GM12878 (cell line): Measurements from ENCODE around the gene FSTL4. TPM values are rescaled to one million over a fixed set of nuclear protein-coding genes. Genes with fewer than 3 reads are reported as not detected.

Source experiments
- ATAC-seq: fragments of 200-7000 bp; cut with Tn5 transposase; 3 replicates; pipeline ENCODE4 v1.9.1; 2020; ENCODE audit warnings: mild to moderate bottlenecking, moderate library complexity
- BruUV-seq: library from RNA; stranded (reverse); fragments of 400-500 nt; replicated peaks from 2 replicates; lab custom pipeline; 2021; lab: Mats Ljungman, UMichigan
- CTCF ChIA-PET: fragments of 300-600 bp; sonication (Branson Sonifier 250); formaldehyde crosslinking; extraction: SDS; loops from one replicate; lab custom pipeline; 2021; ENCODE audit warnings: inconsistent platforms; lab: Yijun Ruan, JAX
- POLR2A ChIA-PET: fragments of 350-600 bp; formaldehyde crosslinking; extraction: SDS; loops from one replicate; lab custom pipeline; 2021; ENCODE audit warnings: inconsistent platforms; lab: Charles Lee
- RAD21 ChIA-PET: fragments of 300-600 bp; sonication (Branson Sonifier 250); formaldehyde crosslinking; loops from one replicate; lab custom pipeline; 2023; ENCODE audit warnings: antibody characterized with exemption; ENCODE audit not compliant: unreplicated experiment; lab: Charles Lee
- SMC1A ChIA-PET: fragments of 300-600 bp; sonication (Branson Sonifier 250); formaldehyde crosslinking; loops from one replicate; lab custom pipeline; 2023; ENCODE audit not compliant: unreplicated experiment, uncharacterized antibody; lab: Charles Lee
- DNase-seq: peaks from one replicate; pipeline ENCODE4 v3.0.0-alpha.2; 2011; ENCODE audit warnings: low read depth, low spot score
- FAIRE-seq: peaks from 3 replicates; lab custom pipeline; 2011; peaks lifted over from hg19 to GRCh38; lab: Jason Lieb, UNC
- H2AFZ ChIP-seq: 2 replicates; pipeline ENCODE4 v1.6.0; 2011; ENCODE audit warnings: low read depth, low read length, control low read depth; ENCODE audit not compliant: control insufficient read depth
- H3K27ac ChIP-seq: 2 replicates; pipeline ENCODE4 v1.5.1; 2011; ENCODE audit warnings: control low read depth; ENCODE audit not compliant: control insufficient read depth, insufficient read depth
- H3K27me3 ChIP-seq, 2 experiments: replicated peaks in 1 of 2; 2 replicates each; pipeline versions ENCODE4 v1.6.0 to v1.6.1; 2011; ENCODE audit warnings: low read length in 1 of 2; ENCODE audit not compliant: control insufficient read depth in 2 of 2, insufficient read depth in 2 of 2
- H3K36me3 ChIP-seq, 2 experiments: 2 replicates each; pipeline ENCODE4 v1.5.1; 2011; ENCODE audit warnings: low read length in 1 of 2; ENCODE audit not compliant: control insufficient read depth in 2 of 2, insufficient read depth in 2 of 2
- H3K4me1 ChIP-seq: 2 replicates; pipeline ENCODE4 v1.6.1; 2011; ENCODE audit warnings: mild to moderate bottlenecking, low read length, moderate library complexity, mixed read lengths; ENCODE audit not compliant: control insufficient read depth, insufficient read depth
- H3K4me2 ChIP-seq: 2 replicates; pipeline ENCODE4 v1.6.0; 2011; ENCODE audit warnings: control low read depth; ENCODE audit not compliant: control insufficient read depth, insufficient read depth
- H3K4me3 ChIP-seq: fragments of 200-600 bp; sonication (generic); 2 replicates; pipeline ENCODE4 v1.5.1; 2016
- H3K79me2 ChIP-seq: 2 replicates; pipeline ENCODE4 v1.6.0; 2011; ENCODE audit warnings: low read length; ENCODE audit not compliant: control insufficient read depth, insufficient read depth
- H3K9ac ChIP-seq: 2 replicates; pipeline ENCODE4 v1.8.0; 2011; ENCODE audit warnings: low read length, control low read depth, mixed read lengths; ENCODE audit not compliant: control insufficient read depth, insufficient read depth
- H3K9me3 ChIP-seq: replicated peaks from 3 replicates; pipeline ENCODE4 v1.5.1; 2011; ENCODE audit warnings: mild to moderate bottlenecking, low read length; ENCODE audit not compliant: control insufficient read depth, insufficient read depth
- H4K20me1 ChIP-seq: 2 replicates; pipeline ENCODE4 v1.6.0; 2011; ENCODE audit not compliant: control insufficient read depth, insufficient read depth
- CBX3 ChIP-seq: fragments of 200-600 bp; sonication (generic); IDR thresholded peaks from 2 replicates; pipeline ENCODE4 v1.6.1; 2016; ENCODE audit warnings: low read depth, borderline replicate concordance
- DPF2 ChIP-seq: fragments of 450-650 bp; IDR thresholded peaks from 2 replicates; pipeline ENCODE4 v1.6.1; 2017; ENCODE audit warnings: mild to moderate bottlenecking
- E2F4 ChIP-seq: IDR thresholded peaks from 2 replicates; pipeline ENCODE4 v1.6.1; 2012; ENCODE audit warnings: low read depth, low read length, improper control_type of control experiment
- EP300 ChIP-seq, 2 experiments: fragments of 150-350 bp in 1 of 2; IDR thresholded peaks; 2 replicates each; pipeline ENCODE4 v1.6.1; 2011 to 2012; ENCODE audit warnings: low read depth in 2 of 2, low read length in 2 of 2, borderline replicate concordance in 1 of 2, improper control_type of control experiment in 1 of 2, inconsistent platforms in 1 of 2; ENCODE audit not compliant: control insufficient read depth in 1 of 2
- EZH2 ChIP-seq: IDR thresholded peaks from 2 replicates; pipeline ENCODE4 v1.6.1; 2012; ENCODE audit warnings: low read depth, mild to moderate bottlenecking, control low read depth, inconsistent platforms, low read length, borderline replicate concordance; ENCODE audit not compliant: control insufficient read depth
- GABPA ChIP-seq: IDR thresholded peaks from 2 replicates; pipeline ENCODE4 v1.6.1; 2014; ENCODE audit warnings: antibody characterized with exemption, low read depth, mild to moderate bottlenecking, inconsistent platforms
- MEF2A ChIP-seq: IDR thresholded peaks from 2 replicates; pipeline ENCODE4 v1.6.1; 2011; ENCODE audit warnings: low read depth, mild to moderate bottlenecking, low read length, moderate library complexity; ENCODE audit not compliant: insufficient read depth
- MLLT1 ChIP-seq: fragments of 450-650 bp; IDR thresholded peaks from 2 replicates; pipeline ENCODE4 v1.6.1; 2016; ENCODE audit warnings: mild to moderate bottlenecking
- NR2F1 ChIP-seq: fragments of 450-650 bp; conservative IDR thresholded peaks from 2 replicates; pipeline ENCODE4 v1.6.1; 2017; ENCODE audit warnings: mild to moderate bottlenecking
- NRF1 ChIP-seq: conservative IDR thresholded peaks from 2 replicates; pipeline ENCODE4 v1.6.1; 2011; ENCODE audit warnings: mild to moderate bottlenecking, low read depth, low read length, improper control_type of control experiment
- POLR2A ChIP-seq: IDR thresholded peaks from 2 replicates; pipeline ENCODE4 v1.6.1; 2011; ENCODE audit warnings: low read depth, mild to moderate bottlenecking, low read length
- RB1 ChIP-seq: fragments of 450-650 bp; formaldehyde crosslinking; IDR thresholded peaks from 2 replicates; pipeline ENCODE4 v1.6.1; 2017; ENCODE audit warnings: mild to moderate bottlenecking, borderline replicate concordance
- RBBP5 ChIP-seq: fragments of 200-600 bp; sonication (generic); conservative IDR thresholded peaks from 2 replicates; pipeline ENCODE4 v1.6.1; 2016
- RUNX3 ChIP-seq: IDR thresholded peaks from 2 replicates; pipeline ENCODE4 v1.6.1; 2012; ENCODE audit warnings: low read length, inconsistent platforms
- WGBS: methylation state at CpG from one replicate; pipeline ENCODE4 v1.1.6; 2016; ENCODE audit warnings: low lambda C conversion rate; ENCODE audit not compliant: insufficient replicate concordance, insufficient coverage; ENCODE audit errors: missing lambda C conversion rate; 5-methylcytosine and 5-hydroxymethylcytosine counted together
- in situ Hi-C: fragments of 300-500 bp; cut with MboI; formaldehyde crosslinking; loops from 9 replicates; pipeline ENCODE4 v1.14.3; 2018; ENCODE audit warnings: mixed read lengths
- intact Hi-C: fragments of 100-400 bp; cut with micrococcal nuclease; formaldehyde crosslinking; loops from one replicate; pipeline ENCODE4 v1.14.2; 2022; ENCODE audit not compliant: unreplicated experiment
- polyA plus RNA-seq, 11 experiments: library from polyadenylated mRNA; depleted of rRNA in 4 of 11; unstranded in 6 of 11; stranded (reverse) in 5 of 11; fragments of >200 nt; fragmentation: Nextera tagmentation in 4 of 11; fragmentation: Illumina TruSeq in 1 of 11; extraction: Ambion mirVana in 4 of 11; extraction: Trizol in 1 of 11; gene quantifications; 1 replicate in 1 of 11; 2 replicates in 10 of 11; pipeline versions ENCODE4 v1.2.1 to v1.2.3, GENCODE V29; 2011 to 2016; ENCODE audit warnings: inconsistent platforms in 2 of 11, missing spikeins in 2 of 11, low read depth in 1 of 11
- total RNA-seq, 4 experiments: library from RNA; depleted of rRNA in 3 of 4; stranded (reverse); fragments of >200 nt in 3 of 4; fragmentation: Illumina TruSeq in 1 of 4; extraction: Trizol in 1 of 4; gene quantifications; 2 replicates each; pipeline versions ENCODE4 v1.2.1 to v1.2.3, GENCODE V29; 2013 to 2021

Gene FSTL4
- total and polyA plus RNA-seq, 10 of the 15 experiments (the other 5 are each of a cell fraction or from before 2014, with no cell fraction given), result 0.01 to 0.79 (median 0.21) TPM; not detected in 6

GRCh38 chr5:133569347-133569746 lies 43.0 kb downstream of the FSTL4 start:
- 4% methylated on average over 1 of the region's 1 CpG for WGBS
- DNase-seq (no peak), FAIRE-seq (no peak), ATAC-seq (no peak)
- ChIA-PET RAD21 (no interaction called here), POLR2A (no interaction called here), SMC1A (no interaction called here), CTCF (interaction anchor here (1.2 to 1.5 kb wide), 2 partner anchors 20 to 26 kb away, joined by 3 to 4 read pairs; no protein-coding TSS in a partner anchor)
- Histone ChIP-seq H3K4me3 (no peak overlapping the region), H3K27me3 (no peaks in the 10 kb centered on the region), H3K27ac (no peak overlapping the region), H4K20me1 (no peaks in the 10 kb centered on the region), H3K36me3 (no peaks in the 10 kb centered on the region), H3K79me2 (no peaks in the 10 kb centered on the region), H3K4me2 (no peak overlapping the region), H3K4me1 (no peaks in the 10 kb centered on the region), H2AFZ (no peak overlapping the region), H3K9ac (no peak overlapping the region), H3K9me3 (no peaks in the 10 kb centered on the region; the same call in 1 of the 3 replicates)
- intact Hi-C loops, result no loop called here
- BruUV-seq, result no TSS peak
- in situ Hi-C loops, result no loop called here
- TF ChIP-seq NRF1 (no peak), RUNX3 (no peak), POLR2A (no peak), MEF2A (no peak), EZH2 (no peak), NR2F1 (no peak), E2F4 (no peak), EP300 (IDR thresholded peaks at IDR 0.05; ENCODE audit: borderline replicate concordance in 1 of 2, control insufficient read depth in 1 of 2, low read depth in 2 of 2, low read length in 2 of 2) (no peak), RB1 (no peak), DPF2 (no peak), RBBP5 (no peak), MLLT1 (no peak), CBX3 (no peak), GABPA (no peak)
